Measurements from ENCODE around the gene BRD2.

BRD2 gene

DNA sequence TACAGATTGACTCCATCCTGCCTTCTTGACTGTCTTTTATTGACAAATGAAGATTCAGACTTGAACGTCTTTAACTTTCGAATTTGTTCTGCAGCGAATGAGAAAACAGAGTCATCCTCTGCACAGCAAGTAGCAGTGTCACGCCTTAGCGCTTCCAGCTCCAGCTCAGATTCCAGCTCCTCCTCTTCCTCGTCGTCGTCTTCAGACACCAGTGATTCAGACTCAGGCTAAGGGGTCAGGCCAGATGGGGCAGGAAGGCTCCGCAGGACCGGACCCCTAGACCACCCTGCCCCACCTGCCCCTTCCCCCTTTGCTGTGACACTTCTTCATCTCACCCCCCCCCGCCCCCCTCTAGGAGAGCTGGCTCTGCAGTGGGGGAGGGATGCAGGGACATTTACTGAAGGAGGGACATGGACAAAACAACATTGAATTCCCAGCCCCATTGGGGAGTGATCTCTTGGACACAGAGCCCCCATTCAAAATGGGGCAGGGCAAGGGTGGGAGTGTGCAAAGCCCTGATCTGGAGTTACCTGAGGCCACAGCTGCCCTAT, 12.2 kb downstream of the BRD2 start:
- TF ChIP-seq, protein P1, sequence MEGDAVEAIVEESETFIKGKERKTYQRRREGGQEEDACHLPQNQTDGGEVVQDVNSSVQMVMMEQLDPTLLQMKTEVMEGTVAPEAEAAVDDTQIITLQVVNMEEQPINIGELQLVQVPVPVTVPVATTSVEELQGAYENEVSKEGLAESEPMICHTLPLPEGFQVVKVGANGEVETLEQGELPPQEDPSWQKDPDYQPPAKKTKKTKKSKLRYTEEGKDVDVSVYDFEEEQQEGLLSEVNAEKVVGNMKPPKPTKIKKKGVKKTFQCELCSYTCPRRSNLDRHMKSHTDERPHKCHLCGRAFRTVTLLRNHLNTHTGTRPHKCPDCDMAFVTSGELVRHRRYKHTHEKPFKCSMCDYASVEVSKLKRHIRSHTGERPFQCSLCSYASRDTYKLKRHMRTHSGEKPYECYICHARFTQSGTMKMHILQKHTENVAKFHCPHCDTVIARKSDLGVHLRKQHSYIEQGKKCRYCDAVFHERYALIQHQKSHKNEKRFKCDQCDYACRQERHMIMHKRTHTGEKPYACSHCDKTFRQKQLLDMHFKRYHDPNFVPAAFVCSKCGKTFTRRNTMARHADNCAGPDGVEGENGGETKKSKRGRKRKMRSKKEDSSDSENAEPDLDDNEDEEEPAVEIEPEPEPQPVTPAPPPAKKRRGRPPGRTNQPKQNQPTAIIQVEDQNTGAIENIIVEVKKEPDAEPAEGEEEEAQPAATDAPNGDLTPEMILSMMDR (conservative IDR thresholded peaks at IDR 0.05) = no peak
- peak overlapping the region; percentile 50; the same call in 1 of the 2 replicates for H3K27ac ChIP-seq

GRCh38 chr6:32982084-32982701, 13.8 kb downstream of the BRD2 start:
- H3K27ac ChIP-seq = peak overlapping the region; percentile 50
- TF ChIP-seq, protein P1 (conservative IDR thresholded peaks at IDR 0.05) = no peak

DNA sequence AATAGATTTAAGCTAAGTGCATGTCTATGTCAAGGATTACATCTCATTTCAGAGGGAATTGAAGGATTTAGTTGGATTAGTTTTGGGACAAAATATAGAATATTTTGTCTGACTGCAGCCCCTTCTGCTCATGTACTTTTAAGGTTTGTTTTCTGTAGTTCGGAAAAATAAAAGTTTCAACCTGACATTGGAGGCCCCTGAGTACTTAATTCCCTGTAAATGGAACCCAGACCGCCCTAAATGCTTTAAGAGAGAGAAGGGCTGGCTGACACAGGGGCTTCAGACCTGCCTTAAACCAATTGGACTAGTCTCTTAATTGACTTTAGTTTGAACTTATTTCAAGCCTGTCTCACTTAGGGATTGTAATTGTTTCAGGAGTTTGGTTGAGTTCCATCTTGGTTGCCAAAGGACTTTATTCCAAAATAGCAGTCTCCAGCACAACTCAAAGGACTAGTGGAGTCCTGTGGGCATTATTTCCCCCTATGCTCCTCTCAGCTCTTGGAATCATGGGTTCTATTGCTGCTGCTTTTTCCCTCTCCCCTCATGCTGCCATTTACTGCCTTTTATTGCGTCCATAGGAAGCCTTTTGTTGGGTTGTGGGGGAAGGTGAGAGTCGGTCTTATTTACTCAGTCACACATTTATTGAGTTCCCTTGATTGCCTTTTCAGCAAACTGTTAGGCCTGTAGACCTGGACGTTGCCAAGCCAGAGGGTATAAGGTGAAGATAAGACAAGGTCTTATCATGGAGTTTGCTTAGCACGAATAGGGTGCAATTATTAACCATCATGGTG, 14.5 kb downstream of the BRD2 start:
- TF ChIP-seq, protein P1 (conservative IDR thresholded peaks at IDR 0.05) = no peak
- H3K27ac ChIP-seq = peak overlapping the region; percentile 50

DNA sequence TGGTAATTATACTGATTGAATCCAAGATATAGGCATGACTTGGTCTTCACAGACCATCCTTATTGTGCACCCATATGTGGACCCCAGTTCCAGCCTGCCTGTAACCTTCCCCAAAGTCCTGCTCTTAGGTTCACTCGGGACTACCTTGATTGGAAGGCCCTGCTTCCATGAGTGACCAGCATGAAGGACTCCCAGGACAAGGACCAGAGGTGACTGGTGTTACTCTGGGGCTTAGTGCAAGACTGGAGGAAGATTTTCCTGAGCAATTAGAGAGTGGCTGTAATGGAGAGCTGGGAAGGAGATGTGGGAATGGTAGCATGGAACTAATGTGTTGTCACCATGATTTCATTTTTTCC, 15.1 kb downstream of the BRD2 start:
- peak overlapping the region; percentile 50 for H3K27ac ChIP-seq
- TF ChIP-seq, protein P1 (conservative IDR thresholded peaks at IDR 0.05) = no peak

DNA sequence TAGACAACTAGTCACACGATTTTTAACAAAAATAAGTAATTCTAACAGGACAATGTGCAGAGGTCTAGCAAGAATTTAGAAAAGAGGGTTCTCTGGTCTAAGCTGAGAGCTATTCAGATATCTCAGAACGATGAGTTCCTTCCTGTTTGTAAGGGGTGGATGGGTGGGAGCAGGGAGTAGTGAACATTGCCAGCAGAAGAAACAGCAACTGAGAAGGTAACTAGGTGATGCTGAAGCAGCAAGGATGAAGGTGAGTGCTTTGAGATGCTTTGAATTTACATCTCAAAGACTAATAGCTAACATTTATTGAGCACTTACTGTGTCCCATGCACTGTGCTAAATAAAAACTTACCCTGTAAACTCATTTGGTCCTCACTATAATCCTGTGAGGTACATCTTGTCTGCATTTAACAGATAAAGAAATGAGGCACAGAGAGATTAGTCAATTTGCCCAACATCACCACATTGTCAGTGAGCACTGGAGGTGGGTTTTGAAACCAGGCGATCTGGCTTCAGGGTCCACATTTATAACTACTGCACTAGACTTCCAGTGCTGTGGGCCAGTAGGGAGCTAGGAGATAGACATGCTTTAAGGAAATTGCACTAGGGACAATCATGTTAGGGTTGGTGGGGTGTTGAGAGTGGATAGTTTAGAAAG, 15.7 kb downstream of the BRD2 start:
- TF ChIP-seq, protein P1 (conservative IDR thresholded peaks at IDR 0.05) = no peak
- peak overlapping the region; percentile 50 for H3K27ac ChIP-seq

GRCh38 chr6:32984622-32985389, 16.4 kb downstream of the BRD2 start:
- peak overlapping the region; percentile 50 for H3K27ac ChIP-seq
- TF ChIP-seq, protein P1 (conservative IDR thresholded peaks at IDR 0.05) = peak; percentile 89

All from VCaP (cell line).